ENCODE data around the gene HES2.
"Not testable (repeated sequence)": the region's sequence is repeated elsewhere in the genome, so short reads cannot be mapped to it uniquely, and the experiment has no call there.

The HES2 gene

GRCh38 chr1:6363085-6363884 lies 56.4 kb downstream of the HES2 start:
- TF ChIP-seq, protein P1, sequence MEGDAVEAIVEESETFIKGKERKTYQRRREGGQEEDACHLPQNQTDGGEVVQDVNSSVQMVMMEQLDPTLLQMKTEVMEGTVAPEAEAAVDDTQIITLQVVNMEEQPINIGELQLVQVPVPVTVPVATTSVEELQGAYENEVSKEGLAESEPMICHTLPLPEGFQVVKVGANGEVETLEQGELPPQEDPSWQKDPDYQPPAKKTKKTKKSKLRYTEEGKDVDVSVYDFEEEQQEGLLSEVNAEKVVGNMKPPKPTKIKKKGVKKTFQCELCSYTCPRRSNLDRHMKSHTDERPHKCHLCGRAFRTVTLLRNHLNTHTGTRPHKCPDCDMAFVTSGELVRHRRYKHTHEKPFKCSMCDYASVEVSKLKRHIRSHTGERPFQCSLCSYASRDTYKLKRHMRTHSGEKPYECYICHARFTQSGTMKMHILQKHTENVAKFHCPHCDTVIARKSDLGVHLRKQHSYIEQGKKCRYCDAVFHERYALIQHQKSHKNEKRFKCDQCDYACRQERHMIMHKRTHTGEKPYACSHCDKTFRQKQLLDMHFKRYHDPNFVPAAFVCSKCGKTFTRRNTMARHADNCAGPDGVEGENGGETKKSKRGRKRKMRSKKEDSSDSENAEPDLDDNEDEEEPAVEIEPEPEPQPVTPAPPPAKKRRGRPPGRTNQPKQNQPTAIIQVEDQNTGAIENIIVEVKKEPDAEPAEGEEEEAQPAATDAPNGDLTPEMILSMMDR (IDR thresholded peaks at IDR 0.05; ENCODE audit: low read depth, low read length), result peak; percentile 55
- H3K4me3 ChIP-seq (ENCODE audit: low read depth, low read length); in situ Hi-C loops (cut with HindIII; ENCODE audit: low sequenced_read_pairs): not testable (repeated sequence)
- DNase-seq (ENCODE audit: low read depth, low spot score), result peak; percentile 58

All from astrocyte of the spinal cord (primary cell).